Endothelial cell of umbilical vein (primary cell): ENCODE results near the gene USH1G. TPM values are rescaled to one million over a fixed set of nuclear protein-coding genes. Genes with fewer than 3 reads are reported as not detected.

Experiments used
- BruUV-seq: library from RNA; stranded (reverse); fragments of 400-500 nt; replicated peaks from 2 replicates; lab custom pipeline; 2021; lab: Mats Ljungman, UMichigan
- CTCF ChIA-PET: fragments of 300-600, 350-600 bp; sonication (Branson Sonifier 250); formaldehyde crosslinking; loops from one replicate; lab custom pipeline; 2021; ENCODE audit warnings: antibody characterized with exemption, inconsistent platforms; lab: Charles Lee
- POLR2A ChIA-PET: fragments of 300-600, 350-600 bp; sonication (Branson Sonifier 250); formaldehyde crosslinking; loops from one replicate; lab custom pipeline; 2021; ENCODE audit warnings: antibody characterized with exemption, inconsistent platforms; lab: Charles Lee
- DNase-seq: peaks from one replicate; pipeline ENCODE4 v3.0.0-alpha.2; 2011; ENCODE audit warnings: low read depth, low spot score
- FAIRE-seq: peaks from 2 replicates; lab custom pipeline; 2011; peaks lifted over from hg19 to GRCh38; lab: Jason Lieb, UNC
- H2AFZ ChIP-seq: 2 replicates; pipeline ENCODE4 v1.6.0; 2012; ENCODE audit warnings: low read depth, low read length, control low read depth, inconsistent platforms
- H3K27ac ChIP-seq: 2 replicates; pipeline ENCODE4 v1.5.1; 2011; ENCODE audit warnings: low read depth, mild to moderate bottlenecking, control low read depth, low read length, moderate library complexity; ENCODE audit not compliant: insufficient read depth
- H3K27me3 ChIP-seq, 2 experiments: 2 replicates each; pipeline versions ENCODE4 v1.6.0 to v1.6.1; 2011; ENCODE audit warnings: low read length in 2 of 2, mixed read lengths in 1 of 2; ENCODE audit not compliant: control insufficient read depth in 2 of 2, insufficient read depth in 2 of 2
- H3K36me3 ChIP-seq, 2 experiments: 2 replicates in 1 of 2; 3 replicates in 1 of 2; pipeline ENCODE4 v1.5.1; 2011; ENCODE audit warnings: low read length in 2 of 2, mild to moderate bottlenecking in 1 of 2, moderate library complexity in 1 of 2; ENCODE audit not compliant: control insufficient read depth in 2 of 2, insufficient read depth in 2 of 2; ENCODE audit errors: extremely low read depth in 1 of 2
- H3K4me1 ChIP-seq: 3 replicates; pipeline ENCODE4 v1.5.1; 2011; ENCODE audit warnings: mild to moderate bottlenecking, low read length; ENCODE audit not compliant: control insufficient read depth, insufficient read depth; ENCODE audit errors: extremely low read depth
- H3K4me2 ChIP-seq: 2 replicates; pipeline ENCODE4 v1.6.1; 2011; ENCODE audit warnings: low read length, control low read depth, mixed read lengths; ENCODE audit not compliant: insufficient read depth
- H3K4me3 ChIP-seq, 3 experiments: fragments of 200-600 bp in 1 of 3; sonication (generic), shearing (Covaris generic) in 1 of 3; replicated peaks in 1 of 3; 2 replicates each; pipeline ENCODE4 v1.5.1; 2011 to 2016; ENCODE audit warnings: control low read depth in 3 of 3, low read length in 3 of 3, mild to moderate bottlenecking in 2 of 3, inconsistent platforms in 1 of 3, low read depth in 1 of 3, moderate library complexity in 1 of 3; ENCODE audit not compliant: insufficient read depth in 1 of 3
- H3K79me2 ChIP-seq: 2 replicates; pipeline ENCODE4 v1.6.0; 2012; ENCODE audit warnings: low read length, inconsistent platforms; ENCODE audit not compliant: control insufficient read depth, insufficient read depth
- H3K9ac ChIP-seq: replicated peaks from 2 replicates; pipeline ENCODE3; 2011; ENCODE audit warnings: low read length, control low read depth; ENCODE audit not compliant: insufficient read depth; ENCODE audit errors: extremely low read depth
- H3K9me1 ChIP-seq: replicated peaks from 3 replicates; pipeline ENCODE4 v1.6.0; 2011; ENCODE audit warnings: mild to moderate bottlenecking, low read length; ENCODE audit not compliant: control insufficient read depth, insufficient read depth; ENCODE audit errors: extremely low read depth
- H3K9me3 ChIP-seq: replicated peaks from 2 replicates; pipeline ENCODE4 v1.5.1; 2012; ENCODE audit warnings: low read length, inconsistent platforms; ENCODE audit not compliant: control insufficient read depth, insufficient read depth
- H4K20me1 ChIP-seq: replicated peaks from 2 replicates; pipeline ENCODE3; 2011; ENCODE audit warnings: mild to moderate bottlenecking, low read length; ENCODE audit not compliant: control insufficient read depth, insufficient read depth; ENCODE audit errors: extremely low read depth
- CTCF ChIP-seq, 2 donors: IDR thresholded peaks; 1 replicate in 1 of 2; 2 replicates in 1 of 2; pipeline ENCODE4 v1.5.1; 2011; ENCODE audit warnings: low read length in 2 of 2, mild to moderate bottlenecking in 2 of 2, moderate library complexity in 2 of 2, control low read depth in 1 of 2, inconsistent platforms in 1 of 2, low read depth in 1 of 2; ENCODE audit not compliant: insufficient read depth in 1 of 2; ENCODE audit errors: extremely low read depth in 1 of 2
- EZH2 ChIP-seq: IDR thresholded peaks from 2 replicates; pipeline ENCODE4 v1.6.1; 2012; ENCODE audit warnings: borderline replicate concordance, low read depth, mild to moderate bottlenecking, moderate library complexity, low read length, inconsistent platforms; ENCODE audit not compliant: severe bottlenecking
- FOS ChIP-seq: IDR thresholded peaks from 2 replicates; pipeline ENCODE4 v1.6.1; 2011; ENCODE audit warnings: mild to moderate bottlenecking, low read length, moderate library complexity, borderline replicate concordance; ENCODE audit not compliant: insufficient read depth
- GATA2 ChIP-seq: IDR thresholded peaks from 2 replicates; pipeline ENCODE4 v1.7.0; 2011; ENCODE audit warnings: low read depth, mild to moderate bottlenecking, moderate library complexity, mixed read lengths, low read length; ENCODE audit not compliant: insufficient read length, insufficient read depth
- JUN ChIP-seq: IDR thresholded peaks from 2 replicates; pipeline ENCODE4 v1.6.1; 2011; ENCODE audit warnings: borderline replicate concordance, low read depth; ENCODE audit not compliant: insufficient read length, insufficient read depth
- MAX ChIP-seq: IDR thresholded peaks from 2 replicates; pipeline ENCODE4 v1.6.1; 2011; ENCODE audit not compliant: insufficient read depth, insufficient read length
- MYC ChIP-seq: IDR thresholded peaks from one replicate; pipeline ENCODE4 v1.6.1; 2011; ENCODE audit warnings: mild to moderate bottlenecking, low read depth, low read length
- POLR2A ChIP-seq: IDR thresholded peaks from 2 replicates; pipeline ENCODE4 v1.6.1; 2012; ENCODE audit warnings: low read depth, mild to moderate bottlenecking, control low read depth, low read length
- POLR2AphosphoS5 ChIP-seq: IDR thresholded peaks from 2 replicates; pipeline ENCODE4 v1.6.1; 2012; ENCODE audit warnings: low read depth, mild to moderate bottlenecking, control low read depth, low read length, moderate library complexity; ENCODE audit not compliant: insufficient read depth
- dilution Hi-C: fragments of 300-500 bp; cut with MboI; formaldehyde crosslinking; loops from one replicate; pipeline ENCODE4 v1.15.0; 2019; ENCODE audit warnings: low sequenced_read_pairs; ENCODE audit not compliant: extremely low pct_ligation_motif_present
- intact Hi-C: fragments of 100-400 bp; cut with micrococcal nuclease; formaldehyde crosslinking; loops from one replicate; pipeline ENCODE4 v1.10.0; 2022
- polyA plus RNA-seq, 4 experiments: library from polyadenylated mRNA; depleted of rRNA in 3 of 4; stranded (reverse) in 3 of 4; unstranded in 1 of 4; fragments of >200 nt; gene quantifications; 2 replicates each; pipeline versions ENCODE4 v1.2.1 to v1.2.3, GENCODE V29; 2011 to 2012; ENCODE audit warnings: missing spikeins in 1 of 4
- total RNA-seq: library from RNA; stranded (reverse); gene quantifications from 2 replicates; pipeline ENCODE4 v1.2.3, GENCODE V29; 2021

USH1G gene
- total and polyA plus RNA-seq, 2 donors (not counting 3 experiments of a cell fraction or from before 2014, with no cell fraction given) = not detected

DNA sequence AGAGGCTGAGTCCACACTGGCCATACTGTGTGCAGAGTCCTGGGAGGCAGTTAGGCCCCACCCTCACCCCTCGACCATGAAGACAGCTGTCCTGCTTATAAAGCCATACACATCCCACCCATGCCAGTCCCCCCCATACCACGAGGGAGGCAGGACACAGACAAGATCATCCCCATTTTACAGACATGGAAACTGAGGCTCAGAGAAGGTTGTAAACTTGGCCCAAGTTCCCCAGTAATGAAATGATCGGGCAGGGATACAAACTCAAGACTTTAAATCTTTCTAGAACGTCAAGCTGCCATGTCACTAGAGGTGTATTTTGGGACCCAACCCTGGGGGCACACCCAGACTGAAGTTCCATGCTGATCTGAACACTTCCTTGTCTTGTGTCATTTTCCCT lies 33.0 kb upstream of the USH1G start:
- DNase-seq = no peak
- Histone ChIP-seq H2AFZ (no peak overlapping the region), H3K9me1 (no peaks in the 10 kb centered on the region), H4K20me1 (no peaks in the 10 kb centered on the region), H3K4me1 (no peaks in the 10 kb centered on the region), H3K27me3 (no peaks in the 10 kb centered on the region), H3K36me3 (no peaks in the 10 kb centered on the region), H3K9me3 (no peaks in the 10 kb centered on the region), H3K4me3 (no peak overlapping the region), H3K9ac (no peak overlapping the region), H3K4me2 (no peak overlapping the region), H3K79me2 (no peaks in the 10 kb centered on the region), H3K27ac (no peak overlapping the region)
- POLR2A ChIA-PET = no interaction called here
- dilution Hi-C loops = no loop called here
- TF ChIP-seq FOS = no peak
- no peak for TF ChIP-seq EZH2
- no peak for TF ChIP-seq MAX
- TF ChIP-seq POLR2A = no peak
- TF ChIP-seq CTCF (IDR thresholded peaks at IDR 0.05; ENCODE audit: extremely low read depth in 1 of 2, insufficient read depth in 1 of 2, low read depth in 1 of 2, low read length in 2 of 2) = no peak
- no peak for TF ChIP-seq GATA2
- TF ChIP-seq MYC = no peak
- TF ChIP-seq JUN = no peak
- no peak for TF ChIP-seq POLR2AphosphoS5
- no peak for FAIRE-seq
- no TSS peak for BruUV-seq
- intact Hi-C loops = no loop called here
- CTCF ChIA-PET = interaction anchor here (1.1 to 4.6 kb wide), 4 partner anchors 16 to 165 kb away, joined by 3 to 58 read pairs (median 15); partner anchors contain the start of genes HID1 and OTOP2
